Mucosa of rectum (tissue), 2 donors: Measurements from ENCODE around the gene NANOS3.
"Not testable (repeated sequence)": the region's sequence is repeated elsewhere in the genome, so short reads cannot be mapped to it uniquely, and the experiment has no call there.

Source experiments
- H3K27ac ChIP-seq, 2 donors: one replicate each; pipeline ENCODE4 v1.7.0; 2013; ENCODE audit warnings: inconsistent platforms in 2 of 2, low read depth in 2 of 2, low read length in 2 of 2
- H3K27me3 ChIP-seq, 2 donors: one replicate each; pipeline ENCODE4 v1.7.0; 2013; ENCODE audit warnings: low read length in 2 of 2; ENCODE audit not compliant: control insufficient read depth in 2 of 2, insufficient read depth in 2 of 2
- H3K36me3 ChIP-seq, 2 donors: one replicate each; pipeline ENCODE4 v1.7.0; 2013; ENCODE audit warnings: low read length in 2 of 2; ENCODE audit not compliant: control insufficient read depth in 2 of 2, insufficient read depth in 2 of 2
- H3K4me1 ChIP-seq, 2 donors: one replicate each; pipeline ENCODE4 v1.7.0; 2013; ENCODE audit warnings: low read length in 2 of 2, mild to moderate bottlenecking in 1 of 2; ENCODE audit not compliant: control insufficient read depth in 2 of 2, insufficient read depth in 2 of 2
- H3K4me3 ChIP-seq, 2 donors: one replicate each; pipeline ENCODE4 v1.7.0; 2013; ENCODE audit warnings: low read length in 2 of 2
- H3K9ac ChIP-seq, 2 donors: one replicate each; pipeline ENCODE4 v1.7.0; 2013; ENCODE audit warnings: low read length in 2 of 2, low read depth in 1 of 2, mild to moderate bottlenecking in 1 of 2
- H3K9me3 ChIP-seq, 2 donors: one replicate each; pipeline ENCODE4 v1.7.0; 2013; ENCODE audit warnings: low read length in 2 of 2; ENCODE audit not compliant: control insufficient read depth in 2 of 2
- donor health status: healthy.
- donor health status: Normal muscosa, but diverticular disease.

The NANOS3 gene

GRCh38 chr19:13852171-13852707 lies 24.7 kb upstream of the NANOS3 start:
- H3K9ac ChIP-seq, H3K36me3 ChIP-seq, H3K27me3 ChIP-seq, H3K27ac ChIP-seq, H3K9me3 ChIP-seq, H3K4me3 ChIP-seq: not testable (repeated sequence)
- peaks cover 20 to 37% of the 10 kb centered on the region in 2 donors for H3K4me1 ChIP-seq

GRCh38 chr19:13856497-13856896 lies 20.4 kb upstream of the NANOS3 start:
- Histone ChIP-seq H3K27me3 (no peaks in the 10 kb centered on the region), H3K9ac (no peak overlapping the region), H3K9me3 (no peaks in the 10 kb centered on the region), H3K4me1 (peaks cover 11 to 12% of the 10 kb centered on the region in 2 donors), H3K36me3 (no peaks in the 10 kb centered on the region), H3K27ac (no peak overlapping the region), H3K4me3 (no peak overlapping the region)

GRCh38 chr19:13859361-13859880 lies 17.5 kb upstream of the NANOS3 start:
- no peak overlapping the region for H3K27ac ChIP-seq

GRCh38 chr19:13860679-13861391 lies 16.1 kb upstream of the NANOS3 start:
- Histone ChIP-seq H3K4me3 (no peak overlapping the region), H3K4me1 (peaks cover 8 to 9% of the 10 kb centered on the region in 2 donors), H3K9ac (peak overlapping the region in 1 of 2 donors; percentile 81)

More at GRCh38 chr19:13859361-13859880, 17.5 kb upstream of the NANOS3 start:
- H3K4me3 ChIP-seq = no peak overlapping the region
- no peaks in the 10 kb centered on the region for H3K9me3 ChIP-seq
- H3K27me3 ChIP-seq = no peaks in the 10 kb centered on the region
- H3K4me1 ChIP-seq = peaks cover 15% of the 10 kb centered on the region in 2 donors
- H3K9ac ChIP-seq = no peak overlapping the region
- no peaks in the 10 kb centered on the region for H3K36me3 ChIP-seq

GRCh38 chr19:13861392-13861713 lies 15.6 kb upstream of the NANOS3 start:
- Histone ChIP-seq H3K4me3 (peak overlapping the region; percentile 58 to 74), H3K27ac (peak overlapping the region; percentile 72 to 88)

More at GRCh38 chr19:13860679-13861391, 16.1 kb upstream of the NANOS3 start:
- no peaks in the 10 kb centered on the region for H3K36me3 ChIP-seq
- peak overlapping the region; percentile 72 to 88 for H3K27ac ChIP-seq
- H3K27me3 ChIP-seq = no peaks in the 10 kb centered on the region
- H3K9me3 ChIP-seq = no peaks in the 10 kb centered on the region

GRCh38 chr19:13861714-13862531 lies 15.0 kb upstream of the NANOS3 start:
- H3K4me1 ChIP-seq = peaks cover 7 to 15% of the 10 kb centered on the region in 2 donors
- H3K27me3 ChIP-seq = peaks cover 3 to 4% of the 10 kb centered on the region in 2 donors
- peak overlapping the region; percentile 58 to 74 for H3K4me3 ChIP-seq
- peak overlapping the region; percentile 72 to 88 for H3K27ac ChIP-seq
- no peaks in the 10 kb centered on the region for H3K36me3 ChIP-seq
- H3K9me3 ChIP-seq = no peaks in the 10 kb centered on the region
- H3K9ac ChIP-seq = peak overlapping the region; percentile 76 to 81

More at GRCh38 chr19:13861392-13861713, 15.6 kb upstream of the NANOS3 start:
- H3K9ac ChIP-seq = peak overlapping the region; percentile 76 to 81
- no peaks in the 10 kb centered on the region for H3K9me3 ChIP-seq
- no peaks in the 10 kb centered on the region for H3K36me3 ChIP-seq
- peaks cover under 1 to 2% of the 10 kb centered on the region in 2 donors for H3K27me3 ChIP-seq
- peaks cover 7 to 13% of the 10 kb centered on the region in 2 donors for H3K4me1 ChIP-seq

GRCh38 chr19:13864046-13864666 lies 12.8 kb upstream of the NANOS3 start:
- no peak overlapping the region for H3K4me3 ChIP-seq
- no peak overlapping the region for H3K27ac ChIP-seq
- H3K27me3 ChIP-seq = peaks cover 3 to 4% of the 10 kb centered on the region in 2 donors
- peaks cover 7 to 15% of the 10 kb centered on the region in 2 donors for H3K4me1 ChIP-seq
- no peaks in the 10 kb centered on the region for H3K36me3 ChIP-seq
- no peaks in the 10 kb centered on the region for H3K9me3 ChIP-seq
- H3K9ac ChIP-seq = peak overlapping the region in 1 of 2 donors; percentile 34

GRCh38 chr19:13864667-13865570 lies 12.0 kb upstream of the NANOS3 start:
- Histone ChIP-seq H3K9me3 (no peaks in the 10 kb centered on the region), H3K27ac (no peak overlapping the region), H3K36me3 (no peaks in the 10 kb centered on the region), H3K9ac (peak overlapping the region in 1 of 2 donors; percentile 34), H3K4me3 (no peak overlapping the region), H3K4me1 (peaks cover 7 to 15% of the 10 kb centered on the region in 2 donors), H3K27me3 (peaks cover 3 to 4% of the 10 kb centered on the region in 2 donors)
